ENCODE results near the gene BLM. TPM values are rescaled to one million over a fixed set of nuclear protein-coding genes. Genes with fewer than 3 reads are reported as not detected.

BLM gene
- polyA plus RNA-seq, 2 of the 4 experiments (the other 2 are of a cell fraction) = 10.5 to 15.2 TPM

DNA sequence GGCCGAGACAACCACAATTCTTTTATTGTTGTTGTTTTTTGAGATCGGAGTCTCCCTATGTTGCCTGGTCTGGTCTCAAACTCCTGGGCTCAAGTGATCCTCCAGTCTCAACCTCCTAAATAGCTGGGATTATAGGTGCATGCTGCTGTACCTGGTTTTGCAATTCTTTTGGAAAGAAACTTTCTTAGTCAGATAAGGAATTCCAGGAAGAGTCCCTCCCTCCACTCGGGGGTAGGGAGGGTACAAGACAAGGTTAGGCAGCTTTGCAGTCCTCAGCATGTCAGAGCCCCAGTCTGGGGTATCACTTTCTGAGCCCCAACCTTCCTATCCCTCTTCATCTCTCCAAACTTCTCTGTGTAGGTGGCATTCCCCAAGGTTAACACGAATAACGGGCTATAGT lies 117.5 kb downstream of the BLM start:
- TF ChIP-seq, protein P1, sequence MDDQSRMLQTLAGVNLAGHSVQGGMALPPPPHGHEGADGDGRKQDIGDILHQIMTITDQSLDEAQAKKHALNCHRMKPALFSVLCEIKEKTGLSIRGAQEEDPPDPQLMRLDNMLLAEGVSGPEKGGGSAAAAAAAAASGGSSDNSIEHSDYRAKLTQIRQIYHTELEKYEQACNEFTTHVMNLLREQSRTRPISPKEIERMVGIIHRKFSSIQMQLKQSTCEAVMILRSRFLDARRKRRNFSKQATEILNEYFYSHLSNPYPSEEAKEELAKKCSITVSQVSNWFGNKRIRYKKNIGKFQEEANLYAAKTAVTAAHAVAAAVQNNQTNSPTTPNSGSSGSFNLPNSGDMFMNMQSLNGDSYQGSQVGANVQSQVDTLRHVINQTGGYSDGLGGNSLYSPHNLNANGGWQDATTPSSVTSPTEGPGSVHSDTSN (IDR thresholded peaks at IDR 0.05) = no peak
- TF ChIP-seq SREBF2 (IDR thresholded peaks at IDR 0.05) (no peak), RARB (CRISPR knock-in tag; IDR thresholded peaks at IDR 0.05) (no peak), FOSB (CRISPR knock-in tag; IDR thresholded peaks at IDR 0.05) (no peak), ZNF302 (CRISPR knock-in tag; IDR thresholded peaks at IDR 0.05) (no peak), KDM5A (IDR thresholded peaks at IDR 0.05) (no peak), HOXB13 (CRISPR knock-in tag; IDR thresholded peaks at IDR 0.05; ENCODE audit: low read depth) (no peak)
- 65% methylated on average over 5 of the region's 5 CpGs for WGBS (ENCODE audit: missing lambda C conversion rate)
- no peak for ATAC-seq
- Histone ChIP-seq H3K4me1 (peaks cover 10% of the 10 kb centered on the region), H3K9me3 (no peaks in the 10 kb centered on the region), H3K4me3 (no peak overlapping the region), H3K4me2 (no peak overlapping the region), H3K27ac (no peak overlapping the region)
- ChIA-PET CTCF (interaction anchor here (1.4 kb wide), 1 partner anchor 67 kb away, joined by 3 read pairs; no protein-coding TSS in a partner anchor), POLR2A (no interaction called here)
- DNase-seq (ENCODE audit: low read depth in 1 of 2, low spot score in 1 of 2) = no peak
- no peak for FAIRE-seq

DNA sequence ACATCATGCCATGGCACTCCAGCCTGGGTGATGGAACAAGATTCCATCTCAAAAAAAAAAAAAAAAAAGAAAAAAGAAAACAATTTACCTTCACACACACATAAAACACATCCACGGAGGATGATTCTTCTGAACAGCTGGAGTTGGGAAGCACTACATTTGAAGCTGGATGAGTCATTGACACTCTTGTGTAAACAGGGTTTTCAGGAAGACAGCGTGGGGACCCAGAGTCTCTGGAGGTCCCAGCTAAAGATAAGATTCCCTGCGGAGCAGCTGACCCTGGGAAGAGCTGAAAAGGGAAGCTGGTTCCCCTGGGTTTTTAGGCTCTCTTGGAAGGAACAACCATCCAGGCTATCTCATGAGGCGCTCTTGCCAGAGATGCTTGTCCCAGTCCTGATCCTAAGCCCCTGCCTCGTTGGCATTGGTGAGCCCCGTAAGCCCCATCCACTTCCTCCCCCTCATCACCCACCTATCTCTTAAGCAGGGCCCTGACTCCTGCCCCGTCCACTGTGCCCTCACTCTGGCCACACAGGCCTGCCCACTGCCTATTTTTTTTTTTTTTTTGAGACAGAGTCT lies 119.2 kb downstream of the BLM start:
- H3K4me3 ChIP-seq = no peak overlapping the region
- H3K4me1 ChIP-seq = peaks cover 10% of the 10 kb centered on the region
- H3K4me2 ChIP-seq = peak overlapping the region; percentile 22; the same call in 2 of the 3 replicates
- FAIRE-seq (no peak), ATAC-seq (peak; percentile 64 to 74), DNase-seq (ENCODE audit: low read depth in 1 of 2, low spot score in 1 of 2) (peak; percentile 53 to 72)
- 0 out of 6 replicates have a peak overlapping the region, but pooled peaks of 1 of the 2 experiments have one; percentile 5 for H3K27ac ChIP-seq
- ChIA-PET CTCF (interaction anchor here (0.6 kb wide), 1 partner anchor 188 kb away, joined by 4 read pairs; no protein-coding TSS in a partner anchor), POLR2A (no interaction called here)
- WGBS (ENCODE audit: missing lambda C conversion rate) = 49% methylated on average over 7 of the region's 7 CpGs
- TF ChIP-seq FOXS1 (CRISPR knock-in tag; IDR thresholded peaks at IDR 0.05) (peak; percentile 73; the same call in 1 of the 2 replicates), RAD21 (conservative IDR thresholded peaks at IDR 0.05 in 1 of 2, IDR thresholded peaks at IDR 0.05 in 1 of 2) (no peak), FOSL2 (IDR thresholded peaks at IDR 0.05) (peak; percentile 55; the same call in 1 of the 2 replicates), FOSL2 (CRISPR knock-in tag; IDR thresholded peaks at IDR 0.05) (peak; percentile 83)
- H3K9me3 ChIP-seq = no peaks in the 10 kb centered on the region

DNA sequence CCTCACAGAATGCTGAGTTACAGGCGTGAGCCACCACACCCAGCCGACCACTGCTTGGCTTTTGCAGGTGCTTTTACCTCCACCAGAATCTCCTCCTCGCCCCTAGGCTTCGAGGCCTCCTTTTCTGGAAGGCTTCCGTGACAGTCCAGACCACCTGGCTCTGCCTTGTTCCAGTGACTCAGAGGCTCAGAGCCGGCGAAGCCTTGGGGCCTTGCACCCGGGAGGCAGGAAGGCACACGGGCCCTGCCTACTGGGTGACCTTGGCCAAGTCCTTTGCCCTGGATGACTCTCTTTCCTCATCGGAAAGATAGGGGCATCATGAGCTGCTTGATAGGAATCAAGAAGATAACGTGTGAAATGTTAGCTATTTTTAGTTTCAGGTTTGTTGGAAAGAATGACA lies 119.9 kb downstream of the BLM start:
- peak in 1 of 2 experiments; percentile 28; a peak in 1 of 6 replicates for ATAC-seq
- Histone ChIP-seq H3K4me2 (no peak overlapping the region; the same call in 2 of the 3 replicates), H3K4me3 (no peak overlapping the region), H3K4me1 (peaks cover 10% of the 10 kb centered on the region), H3K9me3 (no peaks in the 10 kb centered on the region), H3K27ac (no peak overlapping the region)
- DNase-seq (ENCODE audit: low read depth in 1 of 2, low spot score in 1 of 2) = no peak
- CTCF ChIA-PET = interaction anchor here (0.6 to 1.6 kb wide), 3 partner anchors 49 to 477 kb away, joined by 3 to 8 read pairs (median 4); partner anchors contain the start of gene BLM
- TF ChIP-seq CHD4 (IDR thresholded peaks at IDR 0.05; ENCODE audit: borderline replicate concordance) = no peak
- TF ChIP-seq, protein P2, sequence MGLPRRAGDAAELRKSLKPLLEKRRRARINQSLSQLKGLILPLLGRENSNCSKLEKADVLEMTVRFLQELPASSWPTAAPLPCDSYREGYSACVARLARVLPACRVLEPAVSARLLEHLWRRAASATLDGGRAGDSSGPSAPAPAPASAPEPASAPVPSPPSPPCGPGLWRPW (IDR thresholded peaks at IDR 0.05) = no peak
- no peak for TF ChIP-seq TFCP2L1 (CRISPR knock-in tag; IDR thresholded peaks at IDR 0.05)
- no peak for TF ChIP-seq CBX2 (IDR thresholded peaks at IDR 0.05; ENCODE audit: borderline replicate concordance, low read depth)
- TF ChIP-seq ZFP36 (IDR thresholded peaks at IDR 0.05; ENCODE audit: borderline replicate concordance, partially characterized antibody) = no peak
- TF ChIP-seq JUNB (IDR thresholded peaks at IDR 0.05) = no peak
- no peak for TF ChIP-seq NFE2L2 (conservative IDR thresholded peaks at IDR 0.05; ENCODE audit: low read length)
- no peak for TF ChIP-seq BHLHE40 (IDR thresholded peaks at IDR 0.05; ENCODE audit: low read depth, low read length)
- no peak for TF ChIP-seq KDM5A (IDR thresholded peaks at IDR 0.05)
- no peak for TF ChIP-seq POLR2A (IDR thresholded peaks at IDR 0.05; ENCODE audit: low read length)
- TF ChIP-seq, protein P3, sequence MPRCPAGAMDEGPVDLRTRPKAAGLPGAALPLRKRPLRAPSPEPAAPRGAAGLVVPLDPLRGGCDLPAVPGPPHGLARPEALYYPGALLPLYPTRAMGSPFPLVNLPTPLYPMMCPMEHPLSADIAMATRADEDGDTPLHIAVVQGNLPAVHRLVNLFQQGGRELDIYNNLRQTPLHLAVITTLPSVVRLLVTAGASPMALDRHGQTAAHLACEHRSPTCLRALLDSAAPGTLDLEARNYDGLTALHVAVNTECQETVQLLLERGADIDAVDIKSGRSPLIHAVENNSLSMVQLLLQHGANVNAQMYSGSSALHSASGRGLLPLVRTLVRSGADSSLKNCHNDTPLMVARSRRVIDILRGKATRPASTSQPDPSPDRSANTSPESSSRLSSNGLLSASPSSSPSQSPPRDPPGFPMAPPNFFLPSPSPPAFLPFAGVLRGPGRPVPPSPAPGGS (IDR thresholded peaks at IDR 0.05) = no peak
- TF ChIP-seq, protein P4, sequence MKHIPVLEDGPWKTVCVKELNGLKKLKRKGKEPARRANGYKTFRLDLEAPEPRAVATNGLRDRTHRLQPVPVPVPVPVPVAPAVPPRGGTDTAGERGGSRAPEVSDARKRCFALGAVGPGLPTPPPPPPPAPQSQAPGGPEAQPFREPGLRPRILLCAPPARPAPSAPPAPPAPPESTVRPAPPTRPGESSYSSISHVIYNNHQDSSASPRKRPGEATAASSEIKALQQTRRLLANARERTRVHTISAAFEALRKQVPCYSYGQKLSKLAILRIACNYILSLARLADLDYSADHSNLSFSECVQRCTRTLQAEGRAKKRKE (CRISPR knock-in tag; IDR thresholded peaks at IDR 0.05; ENCODE audit: low read depth) = no peak
- TF ChIP-seq ZC3H11A (IDR thresholded peaks at IDR 0.05) = no peak
- TF ChIP-seq, protein P5, sequence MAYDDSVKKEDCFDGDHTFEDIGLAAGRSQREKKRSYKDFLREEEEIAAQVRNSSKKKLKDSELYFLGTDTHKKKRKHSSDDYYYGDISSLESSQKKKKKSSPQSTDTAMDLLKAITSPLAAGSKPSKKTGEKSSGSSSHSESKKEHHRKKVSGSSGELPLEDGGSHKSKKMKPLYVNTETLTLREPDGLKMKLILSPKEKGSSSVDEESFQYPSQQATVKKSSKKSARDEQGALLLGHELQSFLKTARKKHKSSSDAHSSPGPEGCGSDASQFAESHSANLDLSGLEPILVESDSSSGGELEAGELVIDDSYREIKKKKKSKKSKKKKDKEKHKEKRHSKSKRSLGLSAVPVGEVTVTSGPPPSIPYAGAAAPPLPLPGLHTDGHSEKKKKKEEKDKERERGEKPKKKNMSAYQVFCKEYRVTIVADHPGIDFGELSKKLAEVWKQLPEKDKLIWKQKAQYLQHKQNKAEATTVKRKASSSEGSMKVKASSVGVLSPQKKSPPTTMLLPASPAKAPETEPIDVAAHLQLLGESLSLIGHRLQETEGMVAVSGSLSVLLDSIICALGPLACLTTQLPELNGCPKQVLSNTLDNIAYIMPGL (CRISPR knock-in tag; IDR thresholded peaks at IDR 0.05; ENCODE audit: borderline replicate concordance) = no peak
- FAIRE-seq = no peak
- WGBS (ENCODE audit: missing lambda C conversion rate) = 60% methylated on average over 11 of the region's 11 CpGs
- POLR2A ChIA-PET = interaction anchor here (0.7 kb wide), 1 partner anchor 263 kb away, joined by 3 read pairs; no protein-coding TSS in a partner anchor
